Left ventricle myocardium inferior (tissue), 1 donor: ENCODE measurements around the gene RCE1. TPM values are rescaled to one million over a fixed set of nuclear protein-coding genes. Genes with fewer than 3 reads are reported as not detected.
A peak's percentile ranks its signal among the peaks of the same experiment; 100 is the strongest.

ENCODE experiments used
- DNase-seq: peaks from one replicate; pipeline ENCODE4 v3.0.0-alpha.2; 2020
- H3K27ac ChIP-seq: fragments of 200-600 bp; replicated peaks from 2 replicates; pipeline ENCODE4 v1.8.0; 2021
- H3K27me3 ChIP-seq: fragments of 200-600 bp; 2 replicates; pipeline ENCODE4 v1.8.0; 2021; ENCODE audit warnings: low read depth
- H3K36me3 ChIP-seq: fragments of 200-600 bp; 2 replicates; pipeline ENCODE4 v1.8.0; 2021
- H3K4me1 ChIP-seq: fragments of 200-600 bp; 2 replicates; pipeline ENCODE4 v1.8.0; 2021
- H3K4me3 ChIP-seq: fragments of 200-600 bp; 2 replicates; pipeline ENCODE4 v1.8.0; 2021; ENCODE audit warnings: mild to moderate bottlenecking, moderate library complexity
- H3K9me3 ChIP-seq: fragments of 200-600 bp; replicated peaks from 2 replicates; pipeline ENCODE4 v1.8.0; 2021
- CTCF ChIP-seq: fragments of 200-600 bp; IDR thresholded peaks from 2 replicates; pipeline ENCODE4 v1.8.0; 2021; ENCODE audit warnings: antibody characterized with exemption, mild to moderate bottlenecking, borderline replicate concordance
- intact Hi-C: fragments of 100-400 bp; cut with micrococcal nuclease; formaldehyde crosslinking; loops from one replicate; pipeline ENCODE4 v1.11.0; 2022
- total RNA-seq: library from RNA; stranded (reverse); fragmentation: NEBNext Ultra II Directional; extraction: Animal tissue kit (Norgen Biotek cat#: 25700); gene quantifications from one replicate; pipeline ENCODE4 v1.2.1, GENCODE V29; 2021
- donor health status: DM: no; HTN: yes; CAD: no; lungs with severe emphysema.

The RCE1 gene
- total RNA-seq, 1 donor from 2014 or later: 5.1 TPM

GRCh38 chr11:66866511-66866986, 23.3 kb downstream of the RCE1 start:
- no peak for DNase-seq

GRCh38 chr11:66867425-66868040, 24.3 kb downstream of the RCE1 start:
- Histone ChIP-seq H3K27ac (no peak overlapping the region), H3K9me3 (no peaks in the 10 kb centered on the region), H3K36me3 (no peaks in the 10 kb centered on the region), H3K4me3 (no peak overlapping the region), H3K4me1 (no peaks in the 10 kb centered on the region), H3K27me3 (no peaks in the 10 kb centered on the region)
- intact Hi-C loops: no loop called here
- no peak for DNase-seq
- TF ChIP-seq CTCF: no peak

More at GRCh38 chr11:66866511-66866986, 23.3 kb downstream of the RCE1 start:
- Histone ChIP-seq H3K36me3 (no peaks in the 10 kb centered on the region), H3K27me3 (no peaks in the 10 kb centered on the region), H3K4me3 (no peak overlapping the region), H3K4me1 (no peaks in the 10 kb centered on the region), H3K9me3 (no peaks in the 10 kb centered on the region), H3K27ac (no peak overlapping the region)
- TF ChIP-seq CTCF: no peak
- intact Hi-C loops: no loop called here

GRCh38 chr11:66868082-66868725, 25.0 kb downstream of the RCE1 start:
- DNase-seq: no peak
- TF ChIP-seq CTCF: no peak
- no peaks in the 10 kb centered on the region for H3K27me3 ChIP-seq
- H3K27ac ChIP-seq: no peak overlapping the region
- H3K36me3 ChIP-seq: no peaks in the 10 kb centered on the region
- H3K9me3 ChIP-seq: no peaks in the 10 kb centered on the region
- H3K4me3 ChIP-seq: no peak overlapping the region
- no peaks in the 10 kb centered on the region for H3K4me1 ChIP-seq
- intact Hi-C loops: no loop called here

- no peaks in the 10 kb centered on the region for H3K36me3 ChIP-seq
- no peaks in the 10 kb centered on the region for H3K9me3 ChIP-seq
- DNase-seq: no peak
- H3K4me1 ChIP-seq: no peaks in the 10 kb centered on the region
- H3K4me3 ChIP-seq: no peak overlapping the region
- H3K27ac ChIP-seq: no peak overlapping the region
- no peaks in the 10 kb centered on the region for H3K27me3 ChIP-seq
- intact Hi-C loops: no loop called here
- TF ChIP-seq CTCF: peak; percentile 32
These were observed 25.7 kb downstream of the RCE1 start for GRCh38 chr11:66868726-66869566.

- no peak for TF ChIP-seq CTCF
- Histone ChIP-seq H3K36me3 (no peaks in the 10 kb centered on the region), H3K4me3 (no peak overlapping the region), H3K9me3 (no peaks in the 10 kb centered on the region), H3K27me3 (no peaks in the 10 kb centered on the region), H3K27ac (no peak overlapping the region), H3K4me1 (no peaks in the 10 kb centered on the region)
- DNase-seq: no peak
- intact Hi-C loops: no loop called here
These were observed 26.3 kb downstream of the RCE1 start for GRCh38 chr11:66869567-66869870.
